ENCODE results near the gene CDC20B. TPM values are rescaled to one million over a fixed set of nuclear protein-coding genes. Genes with fewer than 3 reads are reported as not detected.

CDC20B gene
- total and polyA plus RNA-seq, 8 donors: 6.6 to 21.8 (median 16.6) TPM; not detected in 2

- DNase-seq (no peak), ATAC-seq (no peak)
- no peaks in the 10 kb centered on the region for H3K4me1 ChIP-seq
- no peaks in the 10 kb centered on the region for H3K27me3 ChIP-seq
- H3K36me3 ChIP-seq: no peaks in the 10 kb centered on the region
- TF ChIP-seq, protein P1, sequence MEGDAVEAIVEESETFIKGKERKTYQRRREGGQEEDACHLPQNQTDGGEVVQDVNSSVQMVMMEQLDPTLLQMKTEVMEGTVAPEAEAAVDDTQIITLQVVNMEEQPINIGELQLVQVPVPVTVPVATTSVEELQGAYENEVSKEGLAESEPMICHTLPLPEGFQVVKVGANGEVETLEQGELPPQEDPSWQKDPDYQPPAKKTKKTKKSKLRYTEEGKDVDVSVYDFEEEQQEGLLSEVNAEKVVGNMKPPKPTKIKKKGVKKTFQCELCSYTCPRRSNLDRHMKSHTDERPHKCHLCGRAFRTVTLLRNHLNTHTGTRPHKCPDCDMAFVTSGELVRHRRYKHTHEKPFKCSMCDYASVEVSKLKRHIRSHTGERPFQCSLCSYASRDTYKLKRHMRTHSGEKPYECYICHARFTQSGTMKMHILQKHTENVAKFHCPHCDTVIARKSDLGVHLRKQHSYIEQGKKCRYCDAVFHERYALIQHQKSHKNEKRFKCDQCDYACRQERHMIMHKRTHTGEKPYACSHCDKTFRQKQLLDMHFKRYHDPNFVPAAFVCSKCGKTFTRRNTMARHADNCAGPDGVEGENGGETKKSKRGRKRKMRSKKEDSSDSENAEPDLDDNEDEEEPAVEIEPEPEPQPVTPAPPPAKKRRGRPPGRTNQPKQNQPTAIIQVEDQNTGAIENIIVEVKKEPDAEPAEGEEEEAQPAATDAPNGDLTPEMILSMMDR (IDR thresholded peaks at IDR 0.05): no peak
- no peak overlapping the region for H3K27ac ChIP-seq
- intact Hi-C loops (cut with DNase I): no loop called here
- no peaks in the 10 kb centered on the region for H3K9me3 ChIP-seq
- H3K4me3 ChIP-seq: no peak overlapping the region
Measured at GRCh38 chr5:55073211-55073610, 99.8 kb downstream of the CDC20B start.

- H3K4me1 ChIP-seq: no peaks in the 10 kb centered on the region
- no peak overlapping the region for H3K4me3 ChIP-seq
- H3K9me3 ChIP-seq: no peaks in the 10 kb centered on the region
- no peaks in the 10 kb centered on the region for H3K27me3 ChIP-seq
- H3K27ac ChIP-seq: no peak overlapping the region
- ATAC-seq (no peak), DNase-seq (no peak)
- TF ChIP-seq, protein P1 (IDR thresholded peaks at IDR 0.05): no peak
- no peaks in the 10 kb centered on the region for H3K36me3 ChIP-seq
- intact Hi-C loops (cut with DNase I): no loop called here
Measured at GRCh38 chr5:55072666-55073065, 100.3 kb downstream of the CDC20B start.

- Histone ChIP-seq H3K27ac (no peak overlapping the region), H3K36me3 (no peaks in the 10 kb centered on the region), H3K4me1 (no peaks in the 10 kb centered on the region), H3K4me3 (no peak overlapping the region), H3K27me3 (no peaks in the 10 kb centered on the region), H3K9me3 (no peaks in the 10 kb centered on the region)
- TF ChIP-seq, protein P1 (IDR thresholded peaks at IDR 0.05): no peak
- no peak for ATAC-seq
- no peak for DNase-seq
- intact Hi-C loops (cut with DNase I): no loop called here
Measured at GRCh38 chr5:55071413-55071812, 101.6 kb downstream of the CDC20B start.

DNA sequence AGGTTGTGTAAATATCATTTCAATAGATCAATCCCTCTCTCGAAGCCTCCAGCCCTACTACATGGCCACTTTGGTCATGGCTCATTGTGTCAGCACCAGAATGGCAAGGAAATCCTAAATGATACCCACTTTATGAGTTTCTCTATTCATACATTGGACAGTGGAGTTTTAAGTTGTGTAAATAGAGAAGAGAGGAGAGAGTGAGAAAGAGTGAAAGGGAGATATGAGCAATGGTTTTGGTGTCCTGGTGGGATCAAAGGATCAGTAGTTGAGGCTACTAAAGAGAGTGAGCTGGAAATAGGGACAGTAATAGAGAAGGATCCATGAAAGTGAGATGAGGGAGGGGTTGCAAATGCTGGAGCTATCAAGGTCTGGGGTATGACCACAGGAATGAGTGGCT is 102.0 kb downstream of the CDC20B start:
- no peak overlapping the region for H3K27ac ChIP-seq
- ATAC-seq: no peak
- no peaks in the 10 kb centered on the region for H3K4me1 ChIP-seq
- no peak for DNase-seq
- intact Hi-C loops (cut with DNase I): no loop called here
- TF ChIP-seq, protein P1 (IDR thresholded peaks at IDR 0.05): no peak
- H3K9me3 ChIP-seq: no peaks in the 10 kb centered on the region
- H3K36me3 ChIP-seq: no peaks in the 10 kb centered on the region
- H3K27me3 ChIP-seq: no peaks in the 10 kb centered on the region
- H3K4me3 ChIP-seq: no peak overlapping the region

DNA sequence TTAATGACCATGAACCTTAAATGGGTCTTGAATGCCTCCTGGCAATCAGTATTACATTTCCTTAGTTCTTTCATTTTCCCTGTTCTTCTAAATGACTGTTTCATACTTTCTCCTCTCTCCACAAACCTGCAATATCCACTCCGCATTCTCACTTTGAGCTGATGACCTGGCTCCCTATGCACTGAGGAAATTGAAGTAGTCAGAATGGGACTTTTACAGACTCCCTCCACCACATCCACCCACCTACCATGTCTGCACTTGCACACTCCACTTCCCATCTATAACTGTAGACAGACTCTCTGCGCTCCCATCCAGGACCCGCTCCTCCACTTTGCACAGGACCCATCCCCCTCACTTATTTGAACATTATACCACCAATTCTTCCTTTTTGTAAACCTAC is 106.7 kb downstream of the CDC20B start:
- TF ChIP-seq, protein P1 (IDR thresholded peaks at IDR 0.05): no peak
- Histone ChIP-seq H3K9me3 (no peaks in the 10 kb centered on the region), H3K4me3 (no peak overlapping the region), H3K27me3 (no peaks in the 10 kb centered on the region), H3K36me3 (no peaks in the 10 kb centered on the region), H3K27ac (no peak overlapping the region), H3K4me1 (no peaks in the 10 kb centered on the region)
- intact Hi-C loops (cut with DNase I): no loop called here
- ATAC-seq: no peak
- no peak for DNase-seq

Data from left lung (tissue), 10 donors.